ENCODE measurements around the gene N4BP2L1.
"Not testable (repeated sequence)": the region's sequence is repeated elsewhere in the genome, so short reads cannot be mapped to it uniquely, and the experiment has no call there.

The N4BP2L1 gene

DNA sequence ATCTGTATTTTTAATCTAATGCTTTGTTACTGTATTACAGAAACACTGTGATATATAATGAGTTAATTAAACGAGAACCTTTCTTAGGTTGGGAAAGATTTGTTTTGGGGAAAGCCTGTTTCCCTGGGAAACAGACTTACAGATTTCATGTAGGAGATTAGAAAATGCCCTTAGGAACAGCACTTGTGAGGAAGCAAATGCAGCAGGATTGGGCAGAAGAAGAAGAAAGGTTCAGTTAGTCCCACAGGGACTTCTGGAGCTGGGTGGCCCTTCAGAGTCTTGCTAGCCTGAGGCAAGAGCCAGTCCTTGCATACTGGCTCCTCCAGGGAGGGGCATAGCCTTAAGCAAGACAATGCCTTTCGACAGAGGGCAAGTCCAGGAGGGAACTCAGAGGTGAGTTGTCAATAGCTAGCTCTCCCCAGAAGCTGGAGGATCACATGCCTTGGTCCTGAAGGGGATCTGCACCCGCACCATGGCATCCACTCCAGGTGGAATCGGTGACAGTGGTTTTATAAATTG, 36.8 kb downstream of the N4BP2L1 start:
- no peak for DNase-seq

GRCh38 chr13:32390484-32390883, 37.4 kb downstream of the N4BP2L1 start:
- no peak for DNase-seq

DNA sequence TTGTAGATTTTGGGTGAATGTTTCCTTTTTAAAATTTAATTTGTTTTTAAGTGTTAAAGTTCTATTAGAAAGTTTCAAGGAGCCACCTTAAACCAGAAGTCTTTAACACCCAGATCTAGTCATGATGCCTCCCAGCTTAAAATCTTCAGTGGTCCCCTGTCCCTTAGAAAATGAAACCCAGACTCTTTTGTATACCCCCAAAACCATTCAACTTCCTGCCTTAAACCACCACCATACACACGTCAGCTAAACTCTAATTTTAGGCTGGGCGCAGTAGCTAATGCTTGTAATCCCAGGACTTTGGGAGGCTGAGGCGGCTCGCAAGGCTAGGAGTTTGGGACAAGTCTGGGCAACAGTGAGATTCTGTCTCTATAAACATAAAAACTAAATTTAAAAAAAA, 37.9 kb downstream of the N4BP2L1 start:
- DNase-seq, result no peak

DNA sequence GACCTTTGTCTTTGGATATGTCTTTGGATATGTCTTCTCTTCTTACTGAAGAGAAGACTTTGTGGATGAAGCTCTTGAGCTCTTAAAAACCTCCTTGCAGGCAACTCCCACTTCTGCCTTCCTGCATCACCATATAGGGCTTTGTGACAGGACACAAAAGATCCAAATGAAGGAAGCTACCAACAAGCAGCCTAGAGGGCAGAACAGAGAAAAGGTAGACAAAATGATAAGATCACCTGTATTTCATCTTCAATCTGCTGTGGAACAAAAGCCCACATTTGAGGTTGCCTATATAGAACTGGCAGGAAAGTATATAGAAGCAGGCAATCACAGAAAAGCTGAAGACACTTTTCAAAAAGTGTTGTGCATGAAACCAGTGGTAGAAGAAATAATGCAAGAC, 42.5 kb downstream of the N4BP2L1 start:
- DNase-seq, result no peak

DNA sequence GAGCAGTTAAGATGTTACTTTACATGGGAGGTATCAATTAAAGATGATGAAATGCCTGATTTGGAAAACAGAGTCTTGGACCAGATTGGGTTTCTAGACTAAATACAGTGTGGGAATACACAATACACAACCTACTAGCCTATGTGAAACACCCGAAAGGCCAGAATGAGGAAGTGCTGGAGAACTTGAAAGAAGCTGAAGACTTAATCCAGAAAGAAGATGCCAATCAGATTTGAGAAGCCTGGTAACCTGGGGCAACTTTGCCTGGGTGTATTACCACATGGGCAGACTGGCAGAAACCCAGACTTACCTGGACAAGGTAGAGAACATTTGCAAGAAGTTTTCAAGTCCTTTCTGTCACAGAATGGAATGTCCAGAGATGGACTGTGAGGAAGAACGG, 43.2 kb downstream of the N4BP2L1 start:
- no peak for DNase-seq

- DNase-seq, result no peak
Observed at GRCh38 chr13:32383836-32384618, 43.9 kb downstream of the N4BP2L1 start.

GRCh38 chr13:32381539-32381938, 46.4 kb downstream of the N4BP2L1 start:
- DNase-seq, result peak in 10 of 51 donors; percentile 1 to 39 (median 6)

- no peak for DNase-seq
Observed at GRCh38 chr13:32378012-32378411, 49.9 kb downstream of the N4BP2L1 start.

- no peak for DNase-seq
Observed at GRCh38 chr13:32376642-32377415, 51.1 kb downstream of the N4BP2L1 start.

- no peak for DNase-seq
Observed at GRCh38 chr13:32370805-32371204, 57.1 kb downstream of the N4BP2L1 start.

GRCh38 chr13:32362574-32362973, 65.4 kb downstream of the N4BP2L1 start:
- no peak for DNase-seq

DNA sequence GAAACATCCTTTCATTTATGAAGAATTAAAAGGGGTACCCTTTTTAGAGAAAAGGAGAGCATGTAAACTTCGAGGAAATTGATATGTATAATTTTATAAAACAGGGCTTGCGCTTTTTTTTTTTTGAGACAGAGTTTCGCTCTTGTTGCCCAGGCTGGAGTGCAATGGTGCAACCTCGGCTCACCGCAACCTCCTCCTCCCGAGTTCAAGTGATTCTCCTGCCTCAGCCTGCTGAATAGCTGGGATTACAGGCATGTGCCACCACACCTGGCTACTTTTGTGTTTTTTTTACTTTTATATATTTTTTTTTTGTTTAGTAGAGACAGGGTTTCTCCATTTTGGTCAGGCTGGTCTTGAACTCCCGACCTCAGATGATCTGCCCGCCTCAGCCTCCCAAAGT, 72.0 kb downstream of the N4BP2L1 start:
- DNase-seq, result not testable (repeated sequence)

- DNase-seq, result no peak
Observed at GRCh38 chr13:32354040-32354439, 73.9 kb downstream of the N4BP2L1 start.

- not testable (repeated sequence) for DNase-seq
Observed at GRCh38 chr13:32350839-32351441, 77.0 kb downstream of the N4BP2L1 start.

All from hypothalamus (tissue), 51 donors.